HG03565 (cell line): Measurements from ENCODE around the gene MCTP2.
"Not testable (repeated sequence)": the region's sequence is repeated elsewhere in the genome, so short reads cannot be mapped to it uniquely, and the experiment has no call there.

Source experiments
- ATAC-seq: cut with Tn5 transposase; IDR thresholded peaks from one replicate; pipeline ENCODE4 v1.9.1; 2021; ENCODE audit warnings: mild to moderate bottlenecking, moderate library complexity; ENCODE audit not compliant: unreplicated experiment

MCTP2 gene

DNA sequence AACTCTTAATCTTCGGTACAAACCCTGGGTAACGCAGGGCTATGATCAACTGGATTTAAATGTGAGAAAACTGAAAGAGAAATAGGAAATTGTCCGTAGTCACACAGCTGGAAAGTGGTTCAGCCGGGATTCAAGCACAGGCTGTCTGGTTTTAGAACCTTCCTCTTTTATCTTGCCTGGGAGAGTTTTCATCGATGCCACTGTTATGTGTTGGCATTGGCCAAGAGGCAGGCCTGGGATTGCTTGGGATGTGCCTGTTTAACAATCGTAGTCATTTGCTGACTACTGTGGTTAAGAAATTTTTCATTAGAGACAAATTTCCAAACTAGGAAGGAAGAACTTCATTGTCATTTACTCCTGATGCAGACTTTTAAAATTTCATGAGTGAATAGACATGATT lies 4.3 kb downstream of the MCTP2 start:
- no peak for ATAC-seq

- ATAC-seq = no peak
These were observed 5.2 kb downstream of the MCTP2 start for GRCh38 chr15:94236608-94237007.

GRCh38 chr15:94237903-94238302 lies 6.5 kb downstream of the MCTP2 start:
- no peak for ATAC-seq

DNA sequence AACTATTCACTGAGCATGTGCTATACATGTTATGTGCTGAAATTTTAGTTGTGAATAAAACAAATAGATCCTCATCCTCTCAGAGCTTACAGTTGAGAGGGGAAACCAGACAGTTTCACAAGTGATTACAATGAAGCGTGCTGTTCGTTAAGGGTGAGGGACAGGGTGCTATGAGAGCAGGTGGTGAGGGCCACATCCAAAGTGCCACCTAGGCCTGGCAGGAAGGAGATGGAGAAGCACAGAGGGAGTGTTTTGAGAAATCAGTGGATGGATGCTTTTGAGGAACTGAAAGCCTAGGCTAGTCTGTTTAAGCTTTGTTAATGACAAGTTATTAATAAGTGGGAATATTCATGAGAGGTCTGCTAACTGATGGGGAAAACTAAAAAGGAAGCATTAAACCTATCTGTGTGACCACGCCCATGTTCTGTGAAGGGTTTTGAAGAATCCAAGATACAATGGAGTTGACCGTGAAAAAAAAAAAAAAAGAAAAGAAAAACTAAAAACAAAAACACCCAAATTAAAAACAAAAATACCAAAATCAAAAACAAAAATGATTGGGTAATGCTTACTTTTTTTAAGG lies 7.3 kb downstream of the MCTP2 start:
- peak; percentile 60 for ATAC-seq

DNA sequence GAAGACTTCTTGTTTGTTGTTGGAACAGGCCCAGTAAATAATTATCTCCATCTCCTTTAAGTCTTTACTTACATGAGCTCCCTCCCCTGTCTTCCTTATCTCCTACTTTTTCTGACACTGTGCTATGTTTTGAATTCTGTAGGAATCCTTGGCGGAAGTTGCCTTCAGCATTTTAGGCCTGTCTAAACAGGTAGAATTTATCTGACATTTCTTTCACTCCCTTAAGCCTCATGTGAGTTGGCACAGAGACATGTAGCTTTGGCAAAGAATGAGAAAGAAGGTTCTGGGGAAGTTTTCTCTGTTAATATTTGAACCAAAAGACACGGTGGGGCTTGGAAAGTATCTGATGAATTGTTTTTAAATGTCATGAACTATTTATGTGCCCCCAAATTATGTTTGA lies 8.1 kb downstream of the MCTP2 start:
- no peak for ATAC-seq

DNA sequence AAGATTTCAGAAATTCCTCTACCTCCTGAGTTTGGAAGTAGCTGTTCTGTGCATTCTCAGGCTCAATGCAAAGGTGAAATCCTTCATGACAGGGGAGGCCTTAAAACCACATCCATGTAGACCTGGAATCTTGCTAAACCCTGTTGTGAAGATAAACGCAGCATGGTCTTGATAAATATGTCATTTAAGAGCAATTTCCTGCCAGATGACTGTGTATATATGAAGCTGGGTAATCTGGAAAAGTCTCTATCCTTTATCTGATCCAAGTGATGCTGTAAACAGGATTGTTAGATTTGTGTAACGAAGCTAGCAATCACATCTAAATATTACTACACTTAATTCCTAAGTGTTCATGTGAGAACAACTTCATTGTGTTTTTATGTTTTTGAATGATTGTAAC lies 9.1 kb downstream of the MCTP2 start:
- ATAC-seq = no peak

- no peak for ATAC-seq
These were observed 10.9 kb downstream of the MCTP2 start for GRCh38 chr15:94242257-94242656.

DNA sequence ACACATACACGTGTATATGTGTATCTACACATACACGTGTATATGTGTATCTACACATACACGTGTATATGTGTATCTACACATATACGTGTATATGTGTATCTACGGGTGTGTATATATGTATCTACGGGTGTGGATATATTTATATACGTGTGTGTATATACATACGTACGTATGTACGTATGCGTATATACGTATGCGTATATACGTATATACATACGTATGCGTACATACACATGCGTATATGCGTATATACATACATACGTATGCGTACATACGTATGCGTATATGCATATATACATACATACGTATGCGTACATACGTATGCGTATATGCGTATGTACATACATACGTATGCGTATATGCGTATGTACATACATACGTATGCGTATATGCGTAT lies 11.6 kb downstream of the MCTP2 start:
- ATAC-seq = not testable (repeated sequence)

GRCh38 chr15:94243418-94243817 lies 12.1 kb downstream of the MCTP2 start:
- no peak for ATAC-seq

DNA sequence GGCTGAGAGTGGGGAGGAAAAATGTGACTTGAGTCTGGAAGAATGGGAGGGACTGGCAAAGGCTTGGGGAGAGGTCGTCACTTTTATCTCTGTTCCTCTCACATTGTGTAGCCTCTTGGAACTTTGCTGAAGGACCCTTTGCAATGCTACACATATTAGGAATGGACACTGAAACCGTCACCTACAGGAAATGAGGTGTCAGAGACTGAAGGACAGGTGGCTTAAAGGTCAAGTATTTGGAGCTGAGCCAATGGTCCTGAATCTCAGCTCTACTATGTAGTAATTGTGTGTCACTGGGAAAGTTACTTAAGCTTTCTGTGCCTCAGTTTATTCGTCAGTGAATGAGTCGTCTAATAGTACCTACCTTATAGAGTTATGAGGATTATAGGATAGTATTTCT lies 14.7 kb downstream of the MCTP2 start:
- ATAC-seq = no peak

DNA sequence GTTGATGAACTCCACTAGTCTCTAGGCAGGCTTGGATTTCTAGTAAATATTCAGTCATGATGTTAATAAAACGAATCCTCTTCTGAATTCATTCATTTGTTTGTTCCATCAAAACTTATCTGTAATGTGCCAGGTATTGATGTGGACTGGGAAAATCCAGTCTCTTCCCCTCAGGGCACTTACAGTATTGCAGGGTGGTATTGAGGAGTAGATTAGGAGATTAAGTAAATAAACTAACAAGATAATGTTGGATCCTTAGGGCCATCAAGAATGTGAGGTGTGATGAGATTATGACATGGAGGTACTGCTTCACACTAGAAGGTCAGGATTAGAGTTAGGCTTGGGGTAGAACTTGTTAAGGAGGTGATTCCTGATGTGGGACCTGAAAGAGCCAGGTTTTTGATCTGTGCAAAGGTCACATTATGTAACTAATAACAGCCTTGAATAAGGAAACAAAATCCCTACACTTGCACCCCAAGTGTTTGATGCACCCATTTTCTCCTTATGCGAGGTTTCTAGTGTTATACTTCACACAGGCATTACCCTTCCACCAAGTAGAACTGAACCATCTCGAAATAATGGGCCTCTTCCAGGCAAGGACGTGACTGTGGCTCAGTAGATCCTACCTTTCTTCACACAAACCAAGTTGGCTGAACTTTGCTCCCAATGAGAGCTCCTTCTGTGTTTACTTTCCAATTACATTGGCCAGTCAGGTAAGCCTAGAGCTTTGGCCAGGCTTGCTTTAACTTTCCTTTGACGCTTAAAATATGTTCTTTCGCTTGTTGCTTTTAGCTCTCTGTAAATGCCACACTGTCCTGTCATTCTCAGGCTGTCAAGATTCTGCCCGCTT lies 16.7 kb downstream of the MCTP2 start:
- ATAC-seq = no peak

DNA sequence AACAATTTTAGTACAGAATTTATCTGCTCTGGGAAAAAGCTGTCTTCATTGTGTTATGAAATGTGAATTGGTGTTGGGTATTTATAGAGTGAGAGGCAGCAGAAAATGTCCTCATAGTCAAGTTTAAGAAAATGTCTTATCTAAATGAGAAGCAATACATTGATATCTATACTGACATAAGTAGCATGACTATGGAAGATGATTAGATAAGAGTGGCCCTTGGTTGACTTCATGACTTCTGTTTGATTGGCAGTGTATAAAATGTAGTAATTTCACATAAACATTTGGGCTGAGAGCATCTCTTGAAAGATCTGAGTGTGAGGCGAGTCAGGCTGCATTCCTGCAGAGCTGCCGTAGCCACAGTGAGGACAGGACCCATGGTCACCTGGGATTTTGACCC lies 19.4 kb downstream of the MCTP2 start:
- no peak for ATAC-seq

DNA sequence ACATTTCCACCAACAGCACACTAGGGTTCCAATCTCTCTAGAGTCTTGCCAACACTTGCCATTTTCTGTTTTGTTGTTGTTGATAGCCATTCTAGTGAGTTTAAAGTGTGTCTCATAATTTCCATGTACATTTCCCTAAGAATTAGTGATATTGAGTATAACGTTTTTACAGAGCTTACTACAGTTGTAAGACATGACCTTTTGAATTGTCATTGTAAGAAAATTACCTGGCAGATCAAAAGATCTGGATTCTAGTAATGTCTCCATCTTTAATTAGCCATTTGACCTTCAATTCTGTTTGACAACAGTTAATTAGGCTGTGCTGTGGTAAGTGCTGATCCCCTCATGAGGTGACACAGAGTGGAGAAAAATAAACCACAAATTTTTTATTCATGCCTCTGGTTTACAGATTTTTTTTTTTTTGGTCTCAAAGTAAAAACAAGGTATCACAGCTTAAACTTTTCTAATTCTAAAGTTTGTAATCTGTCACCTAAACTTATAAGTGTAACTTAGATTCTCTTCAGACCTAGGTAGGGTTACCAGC lies 20.9 kb downstream of the MCTP2 start:
- no peak for ATAC-seq

DNA sequence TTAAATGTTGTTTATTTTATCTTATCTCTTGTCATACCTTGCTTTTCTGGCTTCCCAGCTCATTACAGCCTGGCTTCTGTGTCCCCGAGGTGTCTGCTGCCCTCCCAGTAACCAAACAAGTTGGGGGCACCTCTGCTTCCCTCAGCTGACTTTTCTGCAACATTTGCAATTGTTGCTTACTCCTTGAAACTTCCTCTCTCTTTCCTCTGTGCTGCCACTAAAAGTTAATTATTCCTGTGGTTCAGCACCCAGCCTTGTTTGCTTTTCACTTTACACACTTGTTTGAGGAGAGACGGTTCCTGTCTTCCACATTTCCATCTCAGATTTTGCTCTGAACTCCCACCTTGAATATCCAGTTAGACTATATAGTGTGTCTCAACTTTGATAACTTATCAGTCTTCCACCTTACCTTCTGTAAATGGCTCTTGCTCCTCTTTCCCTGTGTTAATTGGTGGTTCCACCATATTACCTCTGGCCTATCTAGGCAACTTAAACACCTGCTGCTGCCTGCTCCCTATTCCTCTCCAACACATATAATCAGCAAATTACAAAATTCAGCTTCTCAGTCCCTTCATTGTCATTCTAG lies 21.6 kb downstream of the MCTP2 start:
- ATAC-seq = no peak

DNA sequence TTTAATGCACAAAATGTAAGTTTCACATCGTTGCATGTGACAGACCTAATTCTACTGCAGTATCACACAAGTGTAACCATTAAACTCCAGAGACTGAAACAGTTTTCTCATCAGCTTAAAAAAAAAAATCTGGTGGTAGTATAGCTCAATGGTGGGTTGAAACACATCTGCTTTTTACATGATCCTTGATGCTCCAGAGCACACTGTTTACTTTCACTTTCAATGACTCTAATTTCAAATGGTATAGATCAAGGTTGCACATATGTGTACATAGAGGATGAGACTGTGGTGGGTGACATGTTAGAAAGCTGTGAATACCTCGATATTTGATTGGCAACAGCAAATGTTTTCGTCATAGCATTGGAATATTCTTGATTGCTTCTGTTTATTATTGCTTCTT lies 22.4 kb downstream of the MCTP2 start:
- peak; percentile 41 for ATAC-seq

DNA sequence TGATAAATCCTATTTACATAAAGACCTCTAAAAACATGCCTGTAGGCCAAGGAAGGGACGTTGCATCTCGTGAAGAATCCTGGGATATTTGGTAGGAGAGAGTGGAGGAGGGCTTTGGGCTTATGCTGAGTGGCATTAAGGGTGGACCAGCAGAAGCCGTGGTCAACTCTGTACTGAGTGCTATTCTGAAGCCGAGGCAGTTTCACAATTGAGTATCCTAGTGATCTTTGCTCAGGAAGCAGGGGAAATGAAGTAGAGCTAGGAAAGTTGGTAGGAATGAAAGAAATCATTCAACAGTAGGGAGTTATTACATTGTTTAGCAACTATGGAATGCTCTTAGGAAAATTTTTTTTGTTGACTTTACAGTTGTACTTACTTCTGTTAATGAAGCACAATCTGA lies 24.2 kb downstream of the MCTP2 start:
- no peak for ATAC-seq

DNA sequence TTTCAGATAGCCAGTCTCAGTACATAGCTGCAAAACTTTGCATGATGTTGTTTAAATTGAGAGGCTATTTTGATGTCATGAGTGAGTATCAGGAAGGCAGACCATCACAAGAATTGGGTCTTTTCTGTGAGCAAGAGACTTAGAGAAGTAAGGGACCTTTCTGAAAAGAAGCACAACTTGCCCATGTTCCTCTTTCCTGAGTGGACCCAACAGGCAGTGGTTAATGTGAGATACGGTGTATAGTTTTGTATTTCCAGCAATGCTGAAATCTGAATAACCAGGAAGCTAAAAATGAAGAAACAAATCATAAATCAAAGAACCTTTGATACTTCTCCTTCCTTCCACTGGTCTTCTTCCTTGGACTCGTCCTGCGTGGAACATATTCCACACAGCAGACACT lies 25.1 kb downstream of the MCTP2 start:
- no peak for ATAC-seq

DNA sequence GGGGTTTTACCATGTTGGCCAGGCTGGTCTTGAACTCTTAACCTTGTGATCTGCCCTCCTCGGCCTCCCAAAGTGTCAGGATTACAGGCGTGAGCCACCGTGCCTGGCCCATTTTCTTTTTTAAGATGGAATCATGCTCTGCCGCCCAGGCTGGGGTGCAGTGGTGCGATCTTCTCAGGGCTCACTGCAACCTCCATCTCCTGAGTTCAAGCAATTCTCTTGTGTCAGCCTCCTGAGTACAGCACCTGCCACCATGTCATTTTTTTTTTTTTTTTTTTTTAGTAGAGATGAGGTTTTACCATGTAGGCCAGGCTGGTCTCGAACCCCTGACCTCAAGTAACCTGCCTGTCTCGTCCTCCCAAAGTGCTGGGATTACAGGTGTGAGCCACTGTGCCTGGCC lies 26.4 kb downstream of the MCTP2 start:
- ATAC-seq = not testable (repeated sequence)

DNA sequence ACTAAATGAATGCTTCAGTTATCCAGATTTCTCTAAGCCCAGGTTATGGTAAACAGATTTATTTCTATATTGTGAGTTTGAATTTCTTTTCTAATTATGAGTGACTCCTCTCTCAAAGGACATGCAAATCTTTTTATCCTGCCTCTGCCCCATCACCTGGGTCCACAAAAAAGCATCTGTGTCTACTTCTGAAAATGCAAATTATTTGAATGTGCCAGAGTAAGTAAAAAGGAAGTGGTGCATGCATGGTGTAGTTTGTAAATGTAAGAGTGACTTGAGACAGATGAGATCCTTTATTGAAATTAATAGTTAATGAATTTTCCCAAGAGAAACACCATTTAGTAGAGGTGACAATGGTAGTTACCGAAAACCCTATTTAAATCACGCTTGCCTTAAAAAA lies 26.9 kb downstream of the MCTP2 start:
- peak; percentile 67 for ATAC-seq

- no peak for ATAC-seq
These were observed 27.9 kb downstream of the MCTP2 start for GRCh38 chr15:94259121-94259751.

DNA sequence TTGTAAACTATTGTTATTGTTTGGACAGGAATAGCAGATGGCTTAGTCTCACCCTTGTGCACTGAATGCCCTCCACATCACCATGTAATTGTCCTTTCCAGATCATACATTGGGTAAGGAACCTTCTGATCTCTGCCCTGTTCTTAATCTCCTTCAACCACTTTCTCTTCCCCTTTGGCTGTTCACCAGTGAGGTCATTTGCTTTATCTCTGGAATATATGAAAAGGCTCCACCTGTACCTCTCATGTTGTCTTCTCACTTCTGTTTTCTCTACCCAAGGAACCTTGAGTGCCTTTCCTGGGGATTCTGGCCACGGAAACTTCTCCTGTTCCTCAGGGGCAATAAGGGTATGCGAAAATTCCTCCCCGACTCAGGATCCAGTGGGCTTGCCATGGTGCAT lies 28.5 kb downstream of the MCTP2 start:
- no peak for ATAC-seq

GRCh38 chr15:94262201-94262600 lies 30.8 kb downstream of the MCTP2 start:
- ATAC-seq = no peak
